Lower leg skin (tissue), 3 donors: ENCODE data around the gene CTDSPL.

Source experiments
- CTCF ChIP-seq, 3 donors: fragments of 450-650 bp; IDR thresholded peaks; one replicate each; pipeline ENCODE4 v1.5.1; 2016; ENCODE audit warnings: antibody characterized with exemption in 3 of 3, mild to moderate bottlenecking in 3 of 3, moderate library complexity in 2 of 3
- POLR2A ChIP-seq, 2 donors: fragments of 450-650 bp; IDR thresholded peaks; one replicate each; pipeline ENCODE4 v1.6.1; 2016 to 2017; ENCODE audit warnings: antibody characterized with exemption in 2 of 2, mild to moderate bottlenecking in 1 of 2, moderate library complexity in 1 of 2

GRCh38 chr3:37824954-37825328 lies 36.7 kb upstream of the CTDSPL start:
- TF ChIP-seq CTCF (IDR thresholded peaks at IDR 0.05) (no peak), POLR2A (IDR thresholded peaks at IDR 0.05) (no peak)
